Measurements from ENCODE around the gene CYFIP2. TPM values are rescaled to one million over a fixed set of nuclear protein-coding genes. Genes with fewer than 3 reads are reported as not detected.
A peak's percentile ranks its signal among the peaks of the same experiment; 100 is the strongest.

The CYFIP2 gene
- total RNA-seq, 1 donor from 2014 or later = 96.8 TPM

- no peak overlapping the region for H2AFZ ChIP-seq (ENCODE audit: low read depth, low read length)
- no peak overlapping the region for H3K4me2 ChIP-seq (ENCODE audit: low read length)
- no peaks in the 10 kb centered on the region for H4K20me1 ChIP-seq (ENCODE audit: insufficient read depth, low read length)
- Mint-ChIP-seq H3K4me3 (ENCODE audit: unreplicated experiment) (no peak overlapping the region), H3K36me3 (ENCODE audit: low read depth, unreplicated experiment) (peaks cover 23% of the 10 kb centered on the region), H3K4me1 (ENCODE audit: low read depth, unreplicated experiment) (peaks cover 19% of the 10 kb centered on the region), H3K27ac (ENCODE audit: unreplicated experiment) (no peak overlapping the region), H3K27me3 (ENCODE audit: low read depth, unreplicated experiment) (no peaks in the 10 kb centered on the region), H3K9me3 (ENCODE audit: unreplicated experiment) (peaks cover 2% of the 10 kb centered on the region)
- H3K79me2 ChIP-seq (ENCODE audit: insufficient read depth, low read length) = no peaks in the 10 kb centered on the region
- no peak overlapping the region for H3K4me3 ChIP-seq (ENCODE audit: insufficient read depth, low read depth, low read length)
- no peaks in the 10 kb centered on the region for H3K36me3 ChIP-seq (ENCODE audit: insufficient read depth, low read length)
- H3K4me1 ChIP-seq (ENCODE audit: insufficient read depth, low read length) = no peaks in the 10 kb centered on the region
- H3K27me3 ChIP-seq (ENCODE audit: insufficient read depth, low read length) = no peaks in the 10 kb centered on the region
- H3K9ac ChIP-seq (ENCODE audit: low read length) = no peak overlapping the region
- no peaks in the 10 kb centered on the region for H3K9me3 ChIP-seq (ENCODE audit: insufficient read depth, low read depth, low read length)
- DNase-seq (ENCODE audit: low read depth) (no peak), FAIRE-seq (no peak)
- no peak overlapping the region for H3K27ac ChIP-seq (ENCODE audit: low read depth, low read length)
- TF ChIP-seq CTCF (IDR thresholded peaks at IDR 0.05; ENCODE audit: insufficient read depth, low read depth, low read length) (no peak), EZH2 (IDR thresholded peaks at IDR 0.05; ENCODE audit: insufficient read depth, low read length) (no peak)
These were observed 93.6 kb downstream of the CYFIP2 start for GRCh38 chr5:157359356-157360055.

- Mint-ChIP-seq H3K27me3 (ENCODE audit: low read depth, unreplicated experiment) (no peaks in the 10 kb centered on the region), H3K4me3 (ENCODE audit: unreplicated experiment) (no peak overlapping the region), H3K27ac (ENCODE audit: unreplicated experiment) (peak overlapping the region; percentile 2), H3K36me3 (ENCODE audit: low read depth, unreplicated experiment) (peaks cover 23% of the 10 kb centered on the region), H3K4me1 (ENCODE audit: low read depth, unreplicated experiment) (peaks cover 24% of the 10 kb centered on the region), H3K9me3 (ENCODE audit: unreplicated experiment) (peaks cover 2% of the 10 kb centered on the region)
- Histone ChIP-seq H3K4me3 (ENCODE audit: insufficient read depth, low read depth, low read length) (no peak overlapping the region), H3K36me3 (ENCODE audit: insufficient read depth, low read length) (no peaks in the 10 kb centered on the region), H2AFZ (ENCODE audit: low read depth, low read length) (no peak overlapping the region), H3K4me1 (ENCODE audit: insufficient read depth, low read length) (peaks cover 2% of the 10 kb centered on the region), H3K79me2 (ENCODE audit: insufficient read depth, low read length) (no peaks in the 10 kb centered on the region), H3K9ac (ENCODE audit: low read length) (no peak overlapping the region), H3K9me3 (ENCODE audit: insufficient read depth, low read depth, low read length) (no peaks in the 10 kb centered on the region), H3K4me2 (ENCODE audit: low read length) (peak overlapping the region; percentile 7), H3K27ac (ENCODE audit: low read depth, low read length) (no peak overlapping the region), H3K27me3 (ENCODE audit: insufficient read depth, low read length) (no peaks in the 10 kb centered on the region), H4K20me1 (ENCODE audit: insufficient read depth, low read length) (no peaks in the 10 kb centered on the region)
- TF ChIP-seq EZH2 (IDR thresholded peaks at IDR 0.05; ENCODE audit: insufficient read depth, low read length) (no peak), CTCF (IDR thresholded peaks at IDR 0.05; ENCODE audit: insufficient read depth, low read depth, low read length) (no peak)
- no peak for FAIRE-seq
- DNase-seq (ENCODE audit: low read depth) = peak; percentile 76
These were observed 96.1 kb downstream of the CYFIP2 start for GRCh38 chr5:157362012-157362411.

GRCh38 chr5:157362502-157362901 lies 96.6 kb downstream of the CYFIP2 start:
- Histone ChIP-seq H3K27ac (ENCODE audit: low read depth, low read length) (no peak overlapping the region), H3K9me3 (ENCODE audit: insufficient read depth, low read depth, low read length) (no peaks in the 10 kb centered on the region), H3K27me3 (ENCODE audit: insufficient read depth, low read length) (no peaks in the 10 kb centered on the region), H3K36me3 (ENCODE audit: insufficient read depth, low read length) (no peaks in the 10 kb centered on the region), H3K4me3 (ENCODE audit: insufficient read depth, low read depth, low read length) (no peak overlapping the region), H3K79me2 (ENCODE audit: insufficient read depth, low read length) (no peaks in the 10 kb centered on the region), H3K9ac (ENCODE audit: low read length) (no peak overlapping the region), H2AFZ (ENCODE audit: low read depth, low read length) (no peak overlapping the region), H3K4me1 (ENCODE audit: insufficient read depth, low read length) (peaks cover 5% of the 10 kb centered on the region), H4K20me1 (ENCODE audit: insufficient read depth, low read length) (no peaks in the 10 kb centered on the region), H3K4me2 (ENCODE audit: low read length) (no peak overlapping the region)
- Mint-ChIP-seq H3K4me1 (ENCODE audit: low read depth, unreplicated experiment) (peaks cover 25% of the 10 kb centered on the region), H3K9me3 (ENCODE audit: unreplicated experiment) (no peaks in the 10 kb centered on the region), H3K4me3 (ENCODE audit: unreplicated experiment) (no peak overlapping the region), H3K27me3 (ENCODE audit: low read depth, unreplicated experiment) (no peaks in the 10 kb centered on the region), H3K27ac (ENCODE audit: unreplicated experiment) (no peak overlapping the region), H3K36me3 (ENCODE audit: low read depth, unreplicated experiment) (peaks cover 23% of the 10 kb centered on the region)
- FAIRE-seq (no peak), DNase-seq (ENCODE audit: low read depth) (no peak)
- TF ChIP-seq CTCF (IDR thresholded peaks at IDR 0.05; ENCODE audit: insufficient read depth, low read depth, low read length) = no peak
- no peak for TF ChIP-seq EZH2 (IDR thresholded peaks at IDR 0.05; ENCODE audit: insufficient read depth, low read length)
